Measurements from ENCODE around the gene CRCP.

DNA sequence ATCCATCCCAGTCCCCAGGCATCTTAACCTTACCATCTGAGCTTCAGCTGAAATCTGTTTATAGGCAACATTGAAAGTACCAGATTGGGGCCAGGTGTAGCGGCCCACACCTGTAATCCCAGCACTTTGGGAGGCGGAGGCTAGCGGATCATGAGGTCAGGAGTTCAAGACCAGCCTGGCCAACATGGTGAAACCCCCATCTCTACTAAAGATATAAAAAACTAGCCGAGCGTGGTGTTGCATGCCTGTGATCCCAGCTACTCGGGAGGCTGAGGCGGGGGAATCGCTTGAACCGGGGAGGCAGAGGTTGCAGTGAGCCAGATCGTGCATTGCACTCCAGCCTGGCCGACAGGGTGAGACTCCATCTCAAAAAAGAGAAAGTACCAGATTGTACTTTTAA is 39.0 kb downstream of the CRCP start:
- TF ChIP-seq, protein P1, sequence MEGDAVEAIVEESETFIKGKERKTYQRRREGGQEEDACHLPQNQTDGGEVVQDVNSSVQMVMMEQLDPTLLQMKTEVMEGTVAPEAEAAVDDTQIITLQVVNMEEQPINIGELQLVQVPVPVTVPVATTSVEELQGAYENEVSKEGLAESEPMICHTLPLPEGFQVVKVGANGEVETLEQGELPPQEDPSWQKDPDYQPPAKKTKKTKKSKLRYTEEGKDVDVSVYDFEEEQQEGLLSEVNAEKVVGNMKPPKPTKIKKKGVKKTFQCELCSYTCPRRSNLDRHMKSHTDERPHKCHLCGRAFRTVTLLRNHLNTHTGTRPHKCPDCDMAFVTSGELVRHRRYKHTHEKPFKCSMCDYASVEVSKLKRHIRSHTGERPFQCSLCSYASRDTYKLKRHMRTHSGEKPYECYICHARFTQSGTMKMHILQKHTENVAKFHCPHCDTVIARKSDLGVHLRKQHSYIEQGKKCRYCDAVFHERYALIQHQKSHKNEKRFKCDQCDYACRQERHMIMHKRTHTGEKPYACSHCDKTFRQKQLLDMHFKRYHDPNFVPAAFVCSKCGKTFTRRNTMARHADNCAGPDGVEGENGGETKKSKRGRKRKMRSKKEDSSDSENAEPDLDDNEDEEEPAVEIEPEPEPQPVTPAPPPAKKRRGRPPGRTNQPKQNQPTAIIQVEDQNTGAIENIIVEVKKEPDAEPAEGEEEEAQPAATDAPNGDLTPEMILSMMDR (IDR thresholded peaks at IDR 0.05; ENCODE audit: low read length), result no peak
- TF ChIP-seq EZH2 (IDR thresholded peaks at IDR 0.05; ENCODE audit: borderline replicate concordance, low read length), result no peak
